Right cardiac atrium (tissue), 5 donors: Measurements from ENCODE around the gene MSANTD2. TPM values are rescaled to one million over a fixed set of nuclear protein-coding genes. Genes with fewer than 3 reads are reported as not detected.
A peak's percentile ranks its signal among the peaks of the same experiment; 100 is the strongest.
"Not testable (repeated sequence)": the region's sequence is repeated elsewhere in the genome, so short reads cannot be mapped to it uniquely, and the experiment has no call there.

Experiments used
- ATAC-seq, 2 donors: fragments of 200-7000 bp; cut with Tn5 transposase; one replicate each; pipeline versions ENCODE4 v1.8.0 to v1.9.1; 2020; ENCODE audit warnings: moderate library complexity in 2 of 2, mild to moderate bottlenecking in 1 of 2
- DNase-seq, 3 donors: peaks; one replicate each; pipeline ENCODE4 v3.0.0-alpha.2; 2020
- H3K27ac ChIP-seq: one replicate; pipeline ENCODE4 v1.5.1; 2013; ENCODE audit warnings: mild to moderate bottlenecking, low read length, control low read depth, moderate library complexity
- H3K27me3 ChIP-seq: one replicate; pipeline ENCODE4 v1.6.1; 2013; ENCODE audit not compliant: control insufficient read depth, insufficient read depth
- H3K4me1 ChIP-seq: one replicate; pipeline ENCODE4 v1.6.1; 2013; ENCODE audit warnings: low read length; ENCODE audit not compliant: control insufficient read depth, insufficient read depth
- H3K4me3 ChIP-seq: one replicate; pipeline ENCODE4 v1.5.1; 2013; ENCODE audit warnings: low read length, control low read depth
- H3K9me3 ChIP-seq: one replicate; pipeline ENCODE4 v1.6.1; 2013; ENCODE audit warnings: low read length; ENCODE audit not compliant: control insufficient read depth
- WGBS: extraction: QIAGEN DNeasy Blood & Tissue Kit; methylation state at CpG from one replicate; pipeline ENCODE4 v1.1.7; 2013; 5-methylcytosine and 5-hydroxymethylcytosine counted together
- intact Hi-C, 4 donors: fragments of 100-400 bp; cut with DNase I; formaldehyde crosslinking; loops; one replicate each; pipeline versions ENCODE4 v1.11.0 to v1.14.0; 2022 to 2023
- polyA plus RNA-seq: library from polyadenylated mRNA; stranded (reverse); fragments of 200-250 nt; gene quantifications from one replicate; pipeline ENCODE4 v1.2.3, GENCODE V29; 2013
- total RNA-seq, 4 donors: library from RNA; stranded (reverse); fragmentation: NEBNext Ultra II Directional; extraction: Animal tissue kit (Norgen Biotek cat#: 25700); gene quantifications; one replicate each; pipeline ENCODE4 v1.2.1, GENCODE V29; 2021
- donor health status: healthy with polysubstance abuse.
- donor health status: DM: no; HTN: yes; CAD: no.
- donor health status: DM: no; HTN: no; CAD: no.
- donor health status: DM: no; HTN: yes; CAD: no; lungs with severe emphysema.
- donor health status: DM: yes; HTN: yes; CAD: no.

MSANTD2 gene
- total and polyA plus RNA-seq, 5 donors, result 3.5 to 6.7 (median 5.1) TPM

DNA sequence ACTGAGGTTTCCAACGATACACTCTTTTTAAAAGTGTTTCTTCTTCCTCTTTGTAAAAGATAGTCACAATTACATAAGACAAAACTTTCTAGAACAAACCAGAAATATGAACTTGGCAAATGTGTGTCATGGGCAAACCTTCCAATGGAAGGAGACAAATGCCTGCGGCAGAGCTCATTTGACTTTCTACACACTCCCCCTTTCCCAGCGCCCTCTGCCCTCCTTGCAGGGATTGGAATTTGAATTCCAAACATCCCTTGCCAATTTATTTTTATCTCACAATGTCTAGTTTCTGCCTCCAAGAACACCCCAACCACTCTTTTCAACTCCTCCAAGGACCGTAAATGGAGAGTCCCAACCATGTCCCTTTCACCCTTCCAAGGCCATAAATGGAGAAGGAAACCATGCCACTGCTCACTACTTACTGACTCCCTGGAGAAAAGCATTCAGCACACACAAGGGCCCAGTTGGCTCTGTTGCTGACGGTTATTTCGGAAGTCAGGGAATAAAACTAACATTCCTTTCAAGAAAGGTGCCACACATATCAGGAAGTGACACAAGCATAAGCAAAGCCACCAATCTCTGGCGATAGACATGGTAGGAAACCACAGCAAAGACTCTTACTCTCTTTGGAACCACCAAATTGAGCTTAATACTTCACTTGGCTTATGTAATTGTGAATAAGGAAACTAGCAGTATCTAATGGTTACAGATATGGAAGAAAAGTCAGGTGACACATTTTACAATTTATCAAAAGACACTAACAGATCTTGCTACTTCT, 23.2 kb downstream of the MSANTD2 start:
- no peak overlapping the region for H3K27ac ChIP-seq
- no peak overlapping the region for H3K4me3 ChIP-seq
- intact Hi-C loops, result no loop called here
- 82% methylated on average over 7 of the region's 7 CpGs for WGBS
- no peaks in the 10 kb centered on the region for H3K27me3 ChIP-seq
- ATAC-seq (peak in 1 of 2 donors; percentile 65), DNase-seq (no peak)
- no peaks in the 10 kb centered on the region for H3K9me3 ChIP-seq
- H3K4me1 ChIP-seq, result no peaks in the 10 kb centered on the region

DNA sequence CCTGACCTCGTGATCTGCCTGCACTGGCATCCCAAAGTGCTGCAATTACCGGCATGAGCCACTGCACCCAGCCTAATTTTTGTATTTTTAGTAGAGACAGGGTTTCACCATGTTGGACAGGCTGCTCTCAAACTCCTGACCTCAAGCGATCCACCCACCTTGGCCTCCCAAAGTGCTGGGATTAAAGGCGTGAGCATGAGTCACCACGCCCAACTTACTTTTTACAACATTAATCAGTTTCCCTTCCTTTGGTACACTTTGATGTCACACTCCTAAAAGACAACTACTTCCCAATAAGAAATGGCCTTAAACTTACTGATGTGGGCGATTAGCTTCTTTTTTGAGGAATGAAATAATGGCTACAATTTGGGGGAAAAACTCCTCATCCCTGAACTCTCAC, 29.2 kb downstream of the MSANTD2 start:
- DNase-seq, intact Hi-C loops, H3K27me3 ChIP-seq, H3K4me3 ChIP-seq, H3K27ac ChIP-seq, H3K9me3 ChIP-seq, H3K4me1 ChIP-seq, ATAC-seq: not testable (repeated sequence)
- WGBS, result 95% methylated on average over 6 of the region's 6 CpGs

DNA sequence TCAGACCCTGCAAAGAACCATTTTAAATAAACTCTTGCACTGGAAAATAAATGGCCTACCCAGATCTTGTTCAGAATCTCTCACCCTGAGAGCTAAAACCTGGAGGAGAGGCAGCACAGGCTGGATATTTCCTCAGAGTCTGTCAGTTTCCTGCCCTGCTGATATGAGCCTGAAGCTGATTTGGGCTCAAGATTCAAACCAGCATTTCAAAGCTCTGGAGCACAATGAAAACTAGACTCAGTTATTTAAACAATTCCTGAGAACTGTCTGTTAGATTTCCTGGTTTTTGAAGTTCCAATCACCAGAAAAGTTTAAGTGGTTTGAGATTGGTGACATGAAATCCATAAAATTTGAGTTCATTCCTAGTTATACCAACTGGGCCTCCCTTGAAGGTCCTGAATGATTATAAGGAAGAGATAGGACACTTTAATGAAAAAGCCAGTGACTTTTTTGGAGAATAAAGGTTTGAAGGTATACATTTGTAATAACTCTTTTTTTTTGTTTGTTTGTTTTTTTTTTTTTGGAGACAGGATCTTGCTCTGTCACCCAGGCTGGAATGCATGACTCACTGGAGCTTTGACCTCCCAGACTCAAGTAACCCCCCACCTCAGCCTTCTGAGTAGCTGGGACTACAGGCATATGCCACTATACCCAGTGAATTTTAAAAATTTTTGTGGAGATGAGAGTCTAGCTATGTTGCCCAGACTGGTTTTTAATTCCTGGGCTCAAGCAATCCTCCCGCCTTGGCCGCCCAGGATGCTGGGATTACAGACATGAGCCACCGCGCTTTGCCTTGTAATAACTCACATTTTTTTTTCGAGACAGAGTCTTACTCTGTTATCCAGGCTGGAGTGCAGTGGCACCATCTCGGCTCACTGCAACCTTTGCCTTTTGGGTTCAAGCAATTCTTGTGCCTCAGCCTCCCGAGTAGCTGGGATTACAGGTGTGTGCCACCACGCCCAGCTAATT, 30.1 kb downstream of the MSANTD2 start:
- Histone ChIP-seq H3K4me1 (no peaks in the 10 kb centered on the region), H3K27me3 (no peaks in the 10 kb centered on the region), H3K4me3 (no peak overlapping the region), H3K9me3 (no peaks in the 10 kb centered on the region), H3K27ac (no peak overlapping the region)
- no peak for DNase-seq
- intact Hi-C loops, result loop anchor here in 3 of 4 donors (10.0 kb wide), 2 partner anchors 65 to 75 kb away; no protein-coding TSS in a partner anchor
- WGBS, result 96% methylated on average over 8 of the region's 8 CpGs
- peak in 1 of 2 donors; percentile 87 for ATAC-seq

DNA sequence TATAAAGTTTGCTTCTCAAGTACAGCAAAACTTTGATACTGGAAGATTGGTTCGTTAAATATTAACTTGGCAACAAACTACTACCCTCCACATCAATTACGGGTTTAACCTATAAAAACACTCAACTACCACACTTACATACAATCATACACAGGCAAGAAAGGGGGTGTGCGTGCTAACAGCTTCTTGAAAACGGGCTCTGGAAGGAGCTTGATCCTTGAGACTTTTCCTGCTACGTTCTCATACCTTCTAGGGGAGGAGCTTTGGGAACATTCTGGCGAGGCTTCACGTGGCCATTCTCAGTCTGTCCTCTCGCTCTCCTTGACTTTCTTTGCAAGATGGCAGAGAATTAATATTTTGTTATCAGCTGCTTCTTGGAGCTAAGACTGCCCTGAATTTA, 31.3 kb downstream of the MSANTD2 start:
- Histone ChIP-seq H3K4me3 (no peak overlapping the region), H3K27ac (no peak overlapping the region), H3K4me1 (no peaks in the 10 kb centered on the region), H3K9me3 (no peaks in the 10 kb centered on the region), H3K27me3 (no peaks in the 10 kb centered on the region)
- ATAC-seq, result no peak
- no peak for DNase-seq
- intact Hi-C loops, result loop anchor here in 3 of 4 donors (10.0 kb wide), 2 partner anchors 66 to 76 kb away; no protein-coding TSS in a partner anchor
- 88% methylated on average over 8 of the region's 8 CpGs for WGBS

DNA sequence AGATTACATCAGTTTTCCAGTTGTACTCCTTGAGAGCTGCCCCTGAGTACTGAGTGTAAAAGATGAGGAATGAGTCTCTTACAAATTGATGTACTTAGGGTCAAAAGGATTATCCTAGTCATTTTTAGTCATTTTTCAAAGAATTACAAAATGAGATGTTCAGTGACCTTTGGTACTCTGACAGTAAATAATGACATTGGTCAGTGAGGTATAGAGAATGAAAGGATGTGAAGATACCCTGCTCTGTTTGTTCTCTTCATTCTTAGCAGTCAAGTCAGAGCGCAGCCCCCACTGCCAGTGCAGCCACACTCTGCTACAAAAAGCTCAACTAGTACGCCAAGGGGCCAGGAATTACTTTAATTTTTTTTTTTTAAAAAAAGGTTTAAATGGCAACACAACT, 34.0 kb downstream of the MSANTD2 start:
- Histone ChIP-seq H3K27ac (no peak overlapping the region), H3K4me1 (no peaks in the 10 kb centered on the region), H3K9me3 (no peaks in the 10 kb centered on the region), H3K27me3 (no peaks in the 10 kb centered on the region), H3K4me3 (no peak overlapping the region)
- ATAC-seq, result no peak
- intact Hi-C loops, result loop anchor here in 3 of 4 donors (10.0 kb wide), 2 partner anchors 69 to 79 kb away; no protein-coding TSS in a partner anchor
- no peak for DNase-seq
- WGBS, result 95% methylated on average over 2 of the region's 2 CpGs

DNA sequence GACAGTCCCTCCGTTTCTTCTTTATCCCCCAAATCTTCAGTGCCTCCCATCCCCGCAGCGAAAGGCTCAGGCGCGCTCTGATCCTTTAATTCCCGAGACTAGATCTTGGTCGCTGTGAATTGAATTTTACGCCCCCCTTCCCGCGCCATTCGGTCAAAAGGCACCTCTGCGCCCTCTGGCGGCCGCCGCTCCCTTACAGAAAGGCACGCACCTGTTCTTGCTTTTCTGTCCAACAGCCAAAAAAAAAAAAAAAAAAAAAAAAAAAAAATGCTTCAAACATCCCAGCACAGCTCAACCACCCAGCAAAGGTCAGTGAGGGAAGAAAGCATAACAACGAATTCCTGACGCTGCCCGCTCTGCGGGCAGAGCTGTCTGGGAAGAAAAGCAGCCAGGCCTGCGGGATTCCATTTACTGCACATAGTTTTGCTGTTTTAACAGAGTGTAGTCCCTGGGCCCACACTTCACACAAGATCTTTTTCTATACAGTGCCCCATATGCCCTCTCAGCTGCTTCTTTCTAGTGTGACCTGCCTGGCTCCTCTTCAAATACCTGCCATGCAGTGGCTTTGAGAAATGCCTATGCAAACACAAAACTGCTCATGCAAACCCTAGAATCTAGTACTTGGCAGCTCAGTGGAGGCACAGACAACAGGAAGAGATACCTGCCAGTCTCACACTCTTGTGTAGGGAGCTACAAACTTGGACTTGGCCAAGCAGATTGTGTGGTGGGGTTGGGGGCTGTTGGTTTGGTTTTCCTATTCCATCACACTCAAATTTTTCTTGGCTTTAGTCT, 36.9 kb downstream of the MSANTD2 start:
- H3K4me1 ChIP-seq, result peaks cover 3% of the 10 kb centered on the region
- peak; percentile 3 to 4 for ATAC-seq
- peak overlapping the region; percentile 77 for H3K27ac ChIP-seq
- WGBS, result 6% methylated on average over 21 of the region's 21 CpGs
- intact Hi-C loops, result loop anchor here in 3 of 4 donors (2.0 to 10.0 kb wide), 4 partner anchors 71 to 93 kb away; partner anchors contain the start of genes SIAE (in 2 of the 3) and SPA17 (in 2 of the 3)
- peak; percentile 87 to 96 (median 94) for DNase-seq
- H3K4me3 ChIP-seq, result peak overlapping the region; percentile 60
- H3K9me3 ChIP-seq, result no peaks in the 10 kb centered on the region
- no peaks in the 10 kb centered on the region for H3K27me3 ChIP-seq

DNA sequence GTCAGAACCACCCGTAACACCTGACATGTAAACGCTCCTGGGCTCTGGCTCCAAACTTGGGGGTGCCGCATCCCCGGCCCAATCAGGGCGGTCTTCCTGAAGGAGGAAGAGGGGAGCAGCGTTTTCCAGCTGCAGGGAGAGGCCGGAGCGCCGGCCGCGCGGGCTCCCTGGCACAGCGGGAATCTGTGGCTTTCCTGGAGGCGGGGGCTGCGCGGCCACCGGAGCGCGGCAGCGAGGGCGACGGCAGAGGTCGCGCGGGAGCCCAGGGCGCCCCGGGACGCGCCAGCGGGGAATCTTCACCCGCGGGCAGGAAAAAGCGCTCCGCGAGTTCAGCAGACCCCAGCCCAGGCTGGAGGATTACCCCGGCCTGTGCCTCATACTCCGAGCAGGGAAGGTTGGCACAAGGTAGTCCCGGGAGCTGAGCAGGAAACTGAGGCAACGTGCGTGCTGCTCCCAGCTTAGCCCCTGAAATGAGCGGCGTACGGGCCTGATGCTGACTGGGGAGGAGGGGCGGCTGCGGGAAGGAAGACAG, 37.5 kb downstream of the MSANTD2 start:
- H3K4me1 ChIP-seq, result peaks cover 3% of the 10 kb centered on the region
- H3K27ac ChIP-seq, result peak overlapping the region; percentile 77

DNA sequence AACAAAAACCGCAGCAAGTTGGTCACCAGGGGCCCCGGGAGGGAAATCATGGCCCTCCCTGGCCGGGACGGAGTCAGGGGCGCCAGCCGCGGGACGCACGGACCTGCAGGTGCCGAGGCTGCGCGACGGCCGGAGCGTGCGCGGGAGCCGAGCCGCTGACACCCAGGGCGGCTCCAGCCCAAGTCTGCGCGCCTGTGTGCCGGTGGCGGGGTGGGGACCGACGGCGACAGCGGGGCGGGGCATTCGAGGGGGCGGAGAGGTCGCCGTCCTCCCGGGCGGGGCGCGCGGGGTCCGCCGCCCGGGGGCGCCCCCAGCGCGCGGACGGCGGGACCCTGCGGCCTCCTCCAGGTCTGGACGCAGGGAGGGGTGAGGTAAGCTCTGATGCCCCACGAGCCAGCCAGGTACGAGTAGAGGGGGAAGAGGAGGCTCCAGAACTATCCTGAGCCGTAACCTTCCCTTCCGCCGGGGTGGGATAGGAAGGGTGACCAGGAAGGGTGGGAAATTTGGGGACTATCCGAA, 38.0 kb downstream of the MSANTD2 start, which contains the start of gene ESAM:
ESAM (minus strand) TSS at position 186 of the 519 bp plus-strand sequence; CDS start at position 50, 136 bp downstream.
- no peaks in the 10 kb centered on the region for H3K9me3 ChIP-seq
- H3K4me1 ChIP-seq, result peaks cover 3% of the 10 kb centered on the region
- peak; percentile 58 to 87 (median 82) for DNase-seq
- H3K27me3 ChIP-seq, result no peaks in the 10 kb centered on the region
- ATAC-seq, result peak; percentile 56 to 60
- intact Hi-C loops, result loop anchor here in 3 of 4 donors (2.0 to 10.0 kb wide), 4 partner anchors 73 to 91 kb away; partner anchors contain the start of genes SIAE (in 2 of the 3) and SPA17 (in 2 of the 3)
- peak within 1 kb of the TSS; percentile 60 for H3K4me3 ChIP-seq
- peak within 1 kb of the TSS; percentile 80 for H3K27ac ChIP-seq
- 1% methylated on average over 55 of the region's 55 CpGs for WGBS

More for the DNA sequence above, 37.5 kb downstream of the MSANTD2 start:
- DNase-seq (peak in 2 of 3 donors; percentile 63 to 69), ATAC-seq (peak; percentile 0 to 3)
- Histone ChIP-seq H3K27me3 (no peaks in the 10 kb centered on the region), H3K9me3 (no peaks in the 10 kb centered on the region), H3K4me3 (peak overlapping the region; percentile 60)
- intact Hi-C loops, result loop anchor here in 3 of 4 donors (2.0 to 10.0 kb wide), 4 partner anchors 72 to 92 kb away; partner anchors contain the start of genes SIAE (in 2 of the 3) and SPA17 (in 2 of the 3)
- WGBS, result under 1% methylated on average over 45 of the region's 45 CpGs

DNA sequence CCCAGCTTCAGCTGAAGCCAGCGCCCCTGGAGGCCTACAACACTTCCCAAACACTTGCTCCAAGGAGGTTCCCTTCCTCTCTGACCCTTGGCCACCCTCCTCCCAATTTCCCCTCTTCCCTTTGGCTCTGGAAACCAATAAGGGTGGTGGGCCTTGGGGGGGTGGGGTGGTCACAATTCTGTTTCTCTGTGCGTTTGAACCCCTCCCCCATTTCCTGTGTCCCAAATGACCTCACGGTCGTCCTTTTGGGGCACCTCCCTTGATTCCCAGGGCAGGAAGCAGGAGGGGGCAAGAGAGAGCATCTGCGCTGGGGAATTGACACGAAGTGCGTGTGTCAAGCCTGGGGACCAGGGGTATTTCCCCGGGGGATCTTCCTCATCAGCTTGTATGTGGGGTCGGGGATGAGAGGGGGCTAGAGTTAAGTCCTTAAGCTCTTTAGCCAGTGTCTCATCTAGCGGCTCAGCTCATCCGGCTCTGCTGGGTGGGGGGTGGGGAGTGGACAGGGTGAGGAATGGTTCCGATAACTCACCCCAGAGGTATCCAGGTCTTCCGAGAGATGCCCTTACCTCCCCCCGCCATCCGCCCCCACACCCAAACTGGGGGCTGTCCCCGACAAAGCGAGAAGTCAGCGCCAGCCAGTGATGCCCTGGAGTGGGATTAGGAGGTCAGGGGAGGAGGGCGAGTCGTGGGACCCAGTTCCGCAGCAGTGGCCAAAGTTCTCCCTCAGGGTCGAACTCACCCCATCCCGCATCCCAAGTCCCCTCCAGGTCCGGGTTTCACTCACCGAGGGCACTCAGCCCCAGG, 38.7 kb downstream of the MSANTD2 start:
- DNase-seq (peak in 2 of 3 donors; percentile 48 to 60), ATAC-seq (peak in 1 of 2 donors; percentile 37)
- 14% methylated on average over 25 of the region's 25 CpGs for WGBS
- H3K4me1 ChIP-seq, result peaks cover 3% of the 10 kb centered on the region
- H3K27ac ChIP-seq, result peak overlapping the region; percentile 80
- no peaks in the 10 kb centered on the region for H3K27me3 ChIP-seq
- H3K4me3 ChIP-seq, result peak overlapping the region; percentile 60
- no peaks in the 10 kb centered on the region for H3K9me3 ChIP-seq
- intact Hi-C loops, result loop anchor here in 3 of 4 donors (2.0 to 10.0 kb wide), 4 partner anchors 73 to 91 kb away; partner anchors contain the start of genes SIAE (in 2 of the 3) and SPA17 (in 2 of the 3)
